ENCODE results near the gene JAKMIP3.

The JAKMIP3 gene

DNA sequence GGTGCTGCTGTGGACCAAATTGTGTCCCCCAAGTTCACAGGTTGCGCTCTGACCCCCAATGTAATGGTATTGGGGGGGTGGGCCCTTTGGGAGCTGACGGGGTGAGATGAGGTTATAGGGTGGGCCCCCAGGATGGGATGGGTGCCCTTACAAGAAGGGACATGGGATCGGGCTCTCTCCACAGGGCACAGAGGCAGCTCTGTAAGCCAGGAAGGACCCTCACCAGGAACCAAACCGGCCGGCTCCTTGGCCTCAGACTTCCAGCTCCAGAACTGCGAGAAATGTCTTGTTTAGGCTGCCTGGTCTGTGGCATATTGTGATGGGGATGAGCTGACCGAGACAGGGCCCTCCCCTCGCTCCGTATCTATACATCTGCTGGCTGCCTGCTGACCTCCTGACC is 25.7 kb upstream of the JAKMIP3 start:
- TF ChIP-seq CTCF (IDR thresholded peaks at IDR 0.05; ENCODE audit: control extremely low read depth, extremely low read depth, low read depth, missing control alignments), result no peak
- ChIA-PET CTCF (interaction anchor here (1.2 to 2.1 kb wide), 5 partner anchors 10 to 168 kb away, joined by 3 to 7 read pairs (median 3); no protein-coding TSS in a partner anchor), POLR2A (no interaction called here)
- no peak for DNase-seq (ENCODE audit: extremely low spot score)

GRCh38 chr10:132041340-132041739 is 24.4 kb upstream of the JAKMIP3 start:
- TF ChIP-seq CTCF (IDR thresholded peaks at IDR 0.05; ENCODE audit: control extremely low read depth, extremely low read depth, low read depth, missing control alignments), result no peak
- CTCF ChIA-PET, result interaction anchor here (1.3 to 1.4 kb wide), 2 partner anchors 154 to 170 kb away, joined by 3 read pairs; no protein-coding TSS in a partner anchor
- POLR2A ChIA-PET, result no interaction called here
- DNase-seq (ENCODE audit: extremely low spot score), result no peak

DNA sequence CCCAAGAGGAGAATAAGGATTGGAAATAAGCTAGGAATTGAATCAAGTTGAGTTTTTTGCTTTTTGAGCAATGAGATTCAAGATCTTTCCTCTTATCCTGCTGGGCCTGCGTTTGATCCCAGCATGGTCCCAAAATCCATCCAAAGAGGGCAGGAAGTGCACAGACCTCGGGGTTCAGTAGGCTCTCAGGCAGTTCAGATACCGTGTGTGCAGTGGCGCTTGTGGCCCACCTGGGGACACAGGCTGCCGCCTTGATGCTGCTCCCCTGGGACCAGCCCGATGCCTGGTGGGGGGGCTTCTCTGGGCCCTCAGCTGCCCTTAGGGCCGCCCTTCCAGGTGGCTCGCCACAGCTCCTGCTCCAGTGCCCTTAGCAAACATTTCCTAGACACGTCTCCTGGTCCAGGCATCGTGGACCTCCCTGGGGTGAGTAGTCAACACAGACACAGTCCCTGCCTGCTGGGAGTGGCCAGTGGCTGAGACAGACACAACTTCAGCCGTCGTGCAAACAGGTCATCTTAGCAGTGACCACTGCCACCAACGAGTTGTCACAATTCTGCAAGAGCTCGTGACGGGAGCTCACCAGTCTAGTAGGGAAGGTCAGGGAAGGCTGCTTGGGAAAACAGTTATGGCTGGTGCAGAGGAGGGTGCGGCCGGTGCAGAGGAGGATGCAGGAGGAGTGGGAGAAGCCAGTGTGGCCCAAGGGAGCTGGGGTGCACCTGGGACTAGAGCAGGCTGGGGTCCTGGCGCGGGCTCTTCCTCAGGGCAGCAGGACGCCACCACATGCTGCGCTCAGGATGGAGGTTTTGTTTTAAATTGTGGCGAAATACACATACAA is 21.7 kb upstream of the JAKMIP3 start:
- DNase-seq (ENCODE audit: extremely low spot score), result no peak
- TF ChIP-seq CTCF (IDR thresholded peaks at IDR 0.05; ENCODE audit: control extremely low read depth, extremely low read depth, low read depth, missing control alignments), result no peak
- ChIA-PET CTCF (no interaction called here), POLR2A (no interaction called here)

- no peak for TF ChIP-seq CTCF (IDR thresholded peaks at IDR 0.05; ENCODE audit: control extremely low read depth, extremely low read depth, low read depth, missing control alignments)
- no peak for DNase-seq (ENCODE audit: extremely low spot score)
- CTCF ChIA-PET, result no interaction called here
- POLR2A ChIA-PET, result no interaction called here
Observed at GRCh38 chr10:132044803-132045202, 20.9 kb upstream of the JAKMIP3 start.

GRCh38 chr10:132045324-132045723 is 20.4 kb upstream of the JAKMIP3 start:
- ChIA-PET POLR2A (no interaction called here), CTCF (no interaction called here)
- no peak for TF ChIP-seq CTCF (IDR thresholded peaks at IDR 0.05; ENCODE audit: control extremely low read depth, extremely low read depth, low read depth, missing control alignments)
- DNase-seq (ENCODE audit: extremely low spot score), result no peak

- TF ChIP-seq CTCF (IDR thresholded peaks at IDR 0.05; ENCODE audit: control extremely low read depth, extremely low read depth, low read depth, missing control alignments), result no peak
- DNase-seq (ENCODE audit: extremely low spot score), result no peak
- ChIA-PET CTCF (interaction anchor here (1.3 to 3.4 kb wide), 2 partner anchors 16 to 25 kb away, joined by 3 to 11 read pairs; no protein-coding TSS in a partner anchor), POLR2A (interaction anchor here (0.6 kb wide), 1 partner anchor 623 kb away, joined by 5 read pairs; no protein-coding TSS in a partner anchor)
Observed at GRCh38 chr10:132047575-132048293, 18.0 kb upstream of the JAKMIP3 start.

Data from GM10248 (cell line).